ENCODE data around the gene SULF2. TPM values are rescaled to one million over a fixed set of nuclear protein-coding genes. Genes with fewer than 3 reads are reported as not detected.

SULF2 gene
- total and polyA plus RNA-seq, 2 experiments from 2014 or later: 49.0 to 66.6 TPM

DNA sequence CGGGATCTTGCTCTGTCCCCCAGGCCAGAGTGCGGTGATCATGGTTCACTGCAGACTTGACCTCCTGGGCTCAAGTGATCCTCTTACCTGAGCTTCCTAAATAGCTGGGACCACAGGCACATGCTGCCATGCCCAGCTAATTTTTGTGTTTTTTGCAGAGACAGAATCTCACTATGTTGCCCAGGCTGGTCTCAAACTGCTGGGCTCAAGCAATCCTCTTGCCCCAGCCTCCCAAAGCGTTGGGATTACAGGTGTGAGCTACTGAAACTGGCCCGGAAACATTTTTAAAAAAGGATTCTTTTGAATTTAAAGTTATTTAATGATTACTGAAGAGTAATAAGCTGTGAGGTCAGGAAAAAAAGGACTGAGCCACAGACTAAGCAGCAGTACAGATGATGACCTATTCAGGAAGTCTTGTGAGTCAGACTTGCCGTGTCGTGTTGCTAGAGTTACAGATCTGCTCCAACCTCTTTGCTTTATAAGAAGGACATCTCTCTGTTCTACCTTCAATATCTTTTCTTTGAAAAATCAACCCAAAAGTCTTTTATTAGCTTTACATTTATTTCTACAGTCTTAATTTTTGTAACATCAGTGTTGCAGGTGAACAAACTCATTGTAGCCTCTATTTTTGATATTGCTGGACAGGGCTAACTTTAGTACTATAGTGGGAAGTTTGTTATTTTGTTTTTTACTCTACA is 174.9 kb downstream of the SULF2 start:
- TF ChIP-seq EZH2phosphoT487 (IDR thresholded peaks at IDR 0.05; ENCODE audit: low read depth, severe bottlenecking, unreplicated experiment) (no peak), EZH2 (IDR thresholded peaks at IDR 0.05; ENCODE audit: borderline replicate concordance) (no peak)
- TF ChIP-seq, protein P1, sequence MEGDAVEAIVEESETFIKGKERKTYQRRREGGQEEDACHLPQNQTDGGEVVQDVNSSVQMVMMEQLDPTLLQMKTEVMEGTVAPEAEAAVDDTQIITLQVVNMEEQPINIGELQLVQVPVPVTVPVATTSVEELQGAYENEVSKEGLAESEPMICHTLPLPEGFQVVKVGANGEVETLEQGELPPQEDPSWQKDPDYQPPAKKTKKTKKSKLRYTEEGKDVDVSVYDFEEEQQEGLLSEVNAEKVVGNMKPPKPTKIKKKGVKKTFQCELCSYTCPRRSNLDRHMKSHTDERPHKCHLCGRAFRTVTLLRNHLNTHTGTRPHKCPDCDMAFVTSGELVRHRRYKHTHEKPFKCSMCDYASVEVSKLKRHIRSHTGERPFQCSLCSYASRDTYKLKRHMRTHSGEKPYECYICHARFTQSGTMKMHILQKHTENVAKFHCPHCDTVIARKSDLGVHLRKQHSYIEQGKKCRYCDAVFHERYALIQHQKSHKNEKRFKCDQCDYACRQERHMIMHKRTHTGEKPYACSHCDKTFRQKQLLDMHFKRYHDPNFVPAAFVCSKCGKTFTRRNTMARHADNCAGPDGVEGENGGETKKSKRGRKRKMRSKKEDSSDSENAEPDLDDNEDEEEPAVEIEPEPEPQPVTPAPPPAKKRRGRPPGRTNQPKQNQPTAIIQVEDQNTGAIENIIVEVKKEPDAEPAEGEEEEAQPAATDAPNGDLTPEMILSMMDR (IDR thresholded peaks at IDR 0.05; ENCODE audit: poor library complexity): no peak
- 81% methylated on average over 6 of the region's 6 CpGs for WGBS (ENCODE audit: low lambda C conversion rate, missing lambda C conversion rate)
- H3K36me3 ChIP-seq (replicated peaks; ENCODE audit: insufficient read depth, low read depth): no peaks in the 10 kb centered on the region
- H3K27ac ChIP-seq: no peak overlapping the region
- H4K20me1 ChIP-seq (ENCODE audit: insufficient read depth, poor library complexity, severe bottlenecking): no peaks in the 10 kb centered on the region
- H2AFZ ChIP-seq: no peak overlapping the region
- H3K79me2 ChIP-seq: peaks cover 38% of the 10 kb centered on the region
- no peak overlapping the region for H3K4me2 ChIP-seq
- H3K9me2 ChIP-seq (replicated peaks; ENCODE audit: insufficient read depth): no peaks in the 10 kb centered on the region
- no peak overlapping the region for H3K4me3 ChIP-seq
- no peaks in the 10 kb centered on the region for H3K4me1 ChIP-seq (ENCODE audit: insufficient read depth)
- no peaks in the 10 kb centered on the region for H3K9me3 ChIP-seq (ENCODE audit: low read depth)
- no peaks in the 10 kb centered on the region for H3K27me3 ChIP-seq
- peak; percentile 45 for DNase-seq (ENCODE audit: low spot score)

DNA sequence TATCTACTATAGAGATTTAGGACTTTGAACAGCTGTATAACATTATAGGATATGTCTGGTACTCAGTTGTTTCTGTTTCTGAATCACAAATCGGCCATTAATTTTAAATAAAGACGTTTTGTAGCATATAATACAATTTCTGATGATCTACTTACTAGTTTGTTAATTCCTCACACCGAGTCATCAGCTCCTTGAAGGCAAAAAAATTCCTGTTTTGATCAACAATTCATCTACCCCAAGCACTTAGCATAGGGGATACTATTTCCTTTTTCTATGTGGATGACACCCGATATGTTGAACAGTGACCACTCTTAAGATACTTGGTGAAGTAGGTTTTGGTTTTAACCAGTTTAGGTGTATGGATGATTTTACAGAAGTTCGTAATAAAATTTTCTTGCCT is 176.3 kb downstream of the SULF2 start:
- Histone ChIP-seq H3K27me3 (no peaks in the 10 kb centered on the region), H3K27ac (no peak overlapping the region), H3K4me3 (no peak overlapping the region), H3K79me2 (peaks cover 46% of the 10 kb centered on the region), H4K20me1 (ENCODE audit: insufficient read depth, poor library complexity, severe bottlenecking) (no peaks in the 10 kb centered on the region), H3K4me2 (no peak overlapping the region), H3K9me2 (replicated peaks; ENCODE audit: insufficient read depth) (no peaks in the 10 kb centered on the region), H3K9me3 (ENCODE audit: low read depth) (no peaks in the 10 kb centered on the region), H3K4me1 (ENCODE audit: insufficient read depth) (no peaks in the 10 kb centered on the region), H2AFZ (no peak overlapping the region), H3K36me3 (replicated peaks; ENCODE audit: insufficient read depth, low read depth) (no peaks in the 10 kb centered on the region)
- 93% methylated on average over 5 of the region's 5 CpGs for WGBS (ENCODE audit: low lambda C conversion rate, missing lambda C conversion rate)
- no peak for DNase-seq (ENCODE audit: low spot score)
- TF ChIP-seq EZH2 (IDR thresholded peaks at IDR 0.05; ENCODE audit: borderline replicate concordance) (no peak), EZH2phosphoT487 (IDR thresholded peaks at IDR 0.05; ENCODE audit: low read depth, severe bottlenecking, unreplicated experiment) (no peak)
- TF ChIP-seq, protein P1 (IDR thresholded peaks at IDR 0.05; ENCODE audit: poor library complexity): no peak

Small RNAs within 50 kb of the gene (small RNA-seq; reads per million reads assigned to genes)
- not detected for gene RNU7-173P

All from hepatocyte (in vitro differentiated cells).